DND-41 (cell line): ENCODE data around the gene GSE1.

Experiments
- CTCF ChIP-seq: IDR thresholded peaks from 2 replicates; pipeline ENCODE4 v1.5.1; 2012; ENCODE audit warnings: borderline replicate concordance, low read length, moderate library complexity, mild to moderate bottlenecking; ENCODE audit not compliant: poor library complexity, severe bottlenecking; ENCODE audit errors: extremely low read depth
- EZH2 ChIP-seq: IDR thresholded peaks from 3 replicates; pipeline ENCODE4 v1.6.1; 2012; ENCODE audit warnings: borderline replicate concordance, low read depth, mild to moderate bottlenecking, moderate library complexity, low read length, inconsistent platforms; ENCODE audit not compliant: severe bottlenecking

- no peak for TF ChIP-seq CTCF
- no peak for TF ChIP-seq EZH2
Measured at GRCh38 chr16:85605912-85606841, 6.9 kb upstream of the GSE1 start.
